ENCODE results near the gene SEPTIN12.

DNA sequence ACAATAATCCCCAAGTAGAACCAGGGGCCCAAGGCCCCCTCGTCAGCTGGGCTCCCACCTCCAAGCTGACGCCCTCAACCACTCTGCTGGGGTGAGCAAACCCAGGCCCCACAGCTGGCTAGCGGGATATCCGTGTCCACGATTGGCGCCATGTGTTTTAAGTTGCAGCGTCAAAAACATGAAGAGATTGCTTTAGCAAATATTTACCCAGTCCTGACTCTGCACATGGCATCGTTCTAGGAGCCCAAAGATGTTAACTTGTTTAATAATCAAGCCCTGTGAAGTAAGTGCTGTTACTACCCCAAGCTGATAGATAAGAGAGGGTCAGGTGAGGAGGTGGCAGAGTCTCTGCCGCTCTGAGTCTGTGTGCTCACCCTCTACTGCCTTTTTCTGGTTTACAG is 344 bp upstream of the SEPTIN12 start:
- TF ChIP-seq, protein P1, sequence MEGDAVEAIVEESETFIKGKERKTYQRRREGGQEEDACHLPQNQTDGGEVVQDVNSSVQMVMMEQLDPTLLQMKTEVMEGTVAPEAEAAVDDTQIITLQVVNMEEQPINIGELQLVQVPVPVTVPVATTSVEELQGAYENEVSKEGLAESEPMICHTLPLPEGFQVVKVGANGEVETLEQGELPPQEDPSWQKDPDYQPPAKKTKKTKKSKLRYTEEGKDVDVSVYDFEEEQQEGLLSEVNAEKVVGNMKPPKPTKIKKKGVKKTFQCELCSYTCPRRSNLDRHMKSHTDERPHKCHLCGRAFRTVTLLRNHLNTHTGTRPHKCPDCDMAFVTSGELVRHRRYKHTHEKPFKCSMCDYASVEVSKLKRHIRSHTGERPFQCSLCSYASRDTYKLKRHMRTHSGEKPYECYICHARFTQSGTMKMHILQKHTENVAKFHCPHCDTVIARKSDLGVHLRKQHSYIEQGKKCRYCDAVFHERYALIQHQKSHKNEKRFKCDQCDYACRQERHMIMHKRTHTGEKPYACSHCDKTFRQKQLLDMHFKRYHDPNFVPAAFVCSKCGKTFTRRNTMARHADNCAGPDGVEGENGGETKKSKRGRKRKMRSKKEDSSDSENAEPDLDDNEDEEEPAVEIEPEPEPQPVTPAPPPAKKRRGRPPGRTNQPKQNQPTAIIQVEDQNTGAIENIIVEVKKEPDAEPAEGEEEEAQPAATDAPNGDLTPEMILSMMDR (IDR thresholded peaks at IDR 0.05; ENCODE audit: borderline replicate concordance, extremely low read depth, low read length, poor library complexity, severe bottlenecking), result no peak
- no peak for TF ChIP-seq EZH2 (IDR thresholded peaks at IDR 0.05; ENCODE audit: borderline replicate concordance, low read depth, low read length, severe bottlenecking)
